Measurements from ENCODE around the gene MED20. TPM values are rescaled to one million over a fixed set of nuclear protein-coding genes. Genes with fewer than 3 reads are reported as not detected.

Gene MED20
- total and polyA plus RNA-seq, 9 donors: 7.2 to 20.0 (median 13.1) TPM

Small RNA genes within 50 kb of the gene (small RNA-seq; reads per million reads assigned to genes)
- gene RF00019: not detected

Other genes with a start within 250 kb of the MED20 start
- 10 to 100 TPM in 4 of 7 donors, 1 to 10 TPM in 3; 7.3 to 14.9 (median 10.3) TPM for gene TFEB, start 185.5 kb downstream of the MED20 start, total RNA-seq
- gene TFEB, start 185.5 kb downstream of the MED20 start, polyA plus RNA-seq: 1 to 10 TPM; 2.8 to 6.9 TPM
- under 1 TPM in 2 of 7 donors, not detected in 5; 0.53 to 0.94 TPM for gene PGC, start 173.7 kb downstream of the MED20 start, total RNA-seq
- gene PGC, start 173.7 kb downstream of the MED20 start, polyA plus RNA-seq: under 1 TPM in 1 of 2 donors, not detected in 1; 0.81 TPM
- gene FRS3, start 141.2 kb downstream of the MED20 start, total RNA-seq: 1 to 10 TPM; 2.6 to 8.4 (median 6.2) TPM
- 1 to 10 TPM in 1 of 2 donors, under 1 TPM in 1; 1.00 to 6.8 TPM for gene FRS3, start 141.2 kb downstream of the MED20 start, polyA plus RNA-seq
- gene PRICKLE4, start 140.4 kb downstream of the MED20 start, total RNA-seq: 1 to 10 TPM; 1.6 to 7.3 (median 3.7) TPM
- 1 to 10 TPM; 1.5 to 3.0 TPM for gene PRICKLE4, start 140.4 kb downstream of the MED20 start, polyA plus RNA-seq
- gene TOMM6, start 133.4 kb downstream of the MED20 start, total RNA-seq: 100 to 1,000 TPM; 105 to 167 (median 144) TPM
- gene TOMM6, start 133.4 kb downstream of the MED20 start, polyA plus RNA-seq: 100 to 1,000 TPM; 210 to 244 TPM
- gene USP49, start 25.8 kb downstream of the MED20 start, total RNA-seq: 1 to 10 TPM; 2.4 to 5.1 (median 4.7) TPM
- 1 to 10 TPM; 2.0 to 2.7 TPM for gene USP49, start 25.8 kb downstream of the MED20 start, polyA plus RNA-seq
- 10 to 100 TPM in 5 of 7 donors, 1 to 10 TPM in 2; 4.8 to 29.2 (median 14.8) TPM for gene BYSL, start 360 bp upstream of the MED20 start, total RNA-seq
- gene BYSL, start 360 bp upstream of the MED20 start, polyA plus RNA-seq: 1 to 10 TPM; 8.5 TPM
- 100 to 1,000 TPM in 1 of 7 donors, 10 to 100 TPM in 6; 22.7 to 217 (median 58.4) TPM for gene CCND3, start 20.7 kb upstream of the MED20 start, total RNA-seq
- gene CCND3, start 20.7 kb upstream of the MED20 start, polyA plus RNA-seq: 10 to 100 TPM; 23.9 to 52.8 TPM
- 10 to 100 TPM in 6 of 7 donors, 1 to 10 TPM in 1; 9.8 to 21.3 (median 18.4) TPM for gene TAF8, start 129.4 kb upstream of the MED20 start, total RNA-seq
- 1 to 10 TPM; 9.2 to 9.6 TPM for gene TAF8, start 129.4 kb upstream of the MED20 start, polyA plus RNA-seq
- 10 to 100 TPM in 1 of 7 donors, 1 to 10 TPM in 3, under 1 TPM in 3; 0.05 to 14.1 (median 1.1) TPM for gene C6orf132, start 221.5 kb upstream of the MED20 start, total RNA-seq
- 1 to 10 TPM in 1 of 2 donors, under 1 TPM in 1; 0.34 to 3.0 TPM for gene C6orf132, start 221.5 kb upstream of the MED20 start, polyA plus RNA-seq